Fibroblast of villous mesenchyme (primary cell): ENCODE measurements around the gene TENT4A. TPM values are rescaled to one million over a fixed set of nuclear protein-coding genes. Genes with fewer than 3 reads are reported as not detected.

ENCODE experiments used
- DNase-seq: peaks from one replicate; pipeline ENCODE4 v3.0.0-alpha.2; 2010; ENCODE audit warnings: low read depth
- H3K4me3 ChIP-seq: 2 replicates; pipeline ENCODE4 v1.5.1; 2011; ENCODE audit warnings: low read depth, mild to moderate bottlenecking, low read length
- total RNA-seq: library from RNA; depleted of rRNA; stranded (reverse); fragments of >200 nt; gene quantifications from 2 replicates; pipeline ENCODE4 v1.2.3, GENCODE V29; 2012
- TF ChIP-seq, protein P1 (sequence below): IDR thresholded peaks from 2 replicates; pipeline ENCODE4 v1.5.1; 2012; ENCODE audit warnings: low read depth, mild to moderate bottlenecking, low read length; ENCODE audit not compliant: insufficient read depth

TENT4A gene
- total RNA-seq, 1 donor = 23.3 TPM

DNA sequence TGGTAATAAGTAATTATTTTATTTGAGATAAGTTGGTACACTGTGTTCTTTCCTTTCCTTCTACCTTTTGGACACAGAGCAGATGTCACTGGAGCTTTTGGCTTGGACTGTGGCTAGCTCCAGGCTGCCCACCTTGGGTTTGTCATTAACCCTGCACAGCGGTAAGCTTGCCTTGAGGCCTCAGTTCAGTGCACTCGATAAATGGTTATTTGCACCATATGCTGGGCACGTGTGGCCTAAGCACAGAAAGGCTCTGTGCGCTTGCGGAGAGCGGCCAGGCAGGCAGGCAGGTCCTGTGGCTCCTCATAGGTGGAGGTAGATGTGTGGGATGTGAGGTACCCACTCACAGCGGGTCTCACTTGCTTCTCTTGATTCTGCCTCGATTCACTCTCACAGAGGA is 30.0 kb upstream of the TENT4A start:
- TF ChIP-seq, protein P1, sequence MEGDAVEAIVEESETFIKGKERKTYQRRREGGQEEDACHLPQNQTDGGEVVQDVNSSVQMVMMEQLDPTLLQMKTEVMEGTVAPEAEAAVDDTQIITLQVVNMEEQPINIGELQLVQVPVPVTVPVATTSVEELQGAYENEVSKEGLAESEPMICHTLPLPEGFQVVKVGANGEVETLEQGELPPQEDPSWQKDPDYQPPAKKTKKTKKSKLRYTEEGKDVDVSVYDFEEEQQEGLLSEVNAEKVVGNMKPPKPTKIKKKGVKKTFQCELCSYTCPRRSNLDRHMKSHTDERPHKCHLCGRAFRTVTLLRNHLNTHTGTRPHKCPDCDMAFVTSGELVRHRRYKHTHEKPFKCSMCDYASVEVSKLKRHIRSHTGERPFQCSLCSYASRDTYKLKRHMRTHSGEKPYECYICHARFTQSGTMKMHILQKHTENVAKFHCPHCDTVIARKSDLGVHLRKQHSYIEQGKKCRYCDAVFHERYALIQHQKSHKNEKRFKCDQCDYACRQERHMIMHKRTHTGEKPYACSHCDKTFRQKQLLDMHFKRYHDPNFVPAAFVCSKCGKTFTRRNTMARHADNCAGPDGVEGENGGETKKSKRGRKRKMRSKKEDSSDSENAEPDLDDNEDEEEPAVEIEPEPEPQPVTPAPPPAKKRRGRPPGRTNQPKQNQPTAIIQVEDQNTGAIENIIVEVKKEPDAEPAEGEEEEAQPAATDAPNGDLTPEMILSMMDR = no peak
- DNase-seq = no peak
- no peak overlapping the region for H3K4me3 ChIP-seq

DNA sequence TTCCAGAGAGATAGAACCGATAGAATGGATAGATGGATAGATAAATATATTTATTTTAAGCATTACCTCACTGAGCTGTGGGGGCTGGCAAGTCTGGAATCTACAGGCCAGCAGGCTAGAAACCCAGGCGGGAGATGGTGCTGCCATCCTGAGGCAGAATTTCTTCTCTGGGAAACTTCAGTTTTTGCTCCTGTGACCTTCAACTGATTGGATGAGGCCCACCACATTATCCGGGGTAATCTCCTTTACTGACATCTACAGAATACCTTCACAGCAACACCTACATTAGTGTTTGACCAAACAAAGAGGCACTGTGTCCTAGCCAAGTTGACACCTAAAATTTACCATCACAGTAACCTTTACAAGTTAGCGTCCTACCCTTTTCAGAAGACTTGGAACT is 29.2 kb upstream of the TENT4A start:
- TF ChIP-seq, protein P1 = no peak
- DNase-seq = no peak

DNA sequence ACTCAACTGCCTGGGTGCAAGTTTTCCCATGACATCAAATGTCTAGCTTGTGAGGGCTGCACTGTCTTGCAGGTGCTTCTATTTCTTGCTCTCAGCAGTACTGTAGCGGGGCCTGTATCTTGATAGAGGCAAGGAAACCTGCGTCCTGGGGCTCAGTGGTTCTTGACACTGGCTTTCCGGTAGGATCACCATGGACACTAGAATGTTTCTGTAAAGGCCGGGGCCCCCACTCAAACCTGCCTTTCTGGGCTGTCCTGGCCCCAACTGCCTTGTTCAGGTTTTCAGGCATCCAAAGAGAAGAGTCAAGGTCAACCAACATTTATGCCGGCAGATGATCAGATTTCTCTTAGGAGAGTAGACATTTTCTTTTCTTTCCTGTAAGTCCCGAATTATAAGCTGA is 26.7 kb upstream of the TENT4A start:
- no peak for DNase-seq
- TF ChIP-seq, protein P1 = no peak
- no peak overlapping the region for H3K4me3 ChIP-seq

More for the DNA sequence above, 29.2 kb upstream of the TENT4A start:
- H3K4me3 ChIP-seq = no peak overlapping the region

GRCh38 chr5:6686915-6687409 is 26.3 kb upstream of the TENT4A start:
- DNase-seq = peak; percentile 62
- H3K4me3 ChIP-seq = peak overlapping the region; percentile 50
- TF ChIP-seq, protein P1 = no peak

- H3K4me3 ChIP-seq = no peak overlapping the region
- no peak for DNase-seq
- TF ChIP-seq, protein P1 = no peak
These were observed 25.7 kb upstream of the TENT4A start for GRCh38 chr5:6687505-6687904.

DNA sequence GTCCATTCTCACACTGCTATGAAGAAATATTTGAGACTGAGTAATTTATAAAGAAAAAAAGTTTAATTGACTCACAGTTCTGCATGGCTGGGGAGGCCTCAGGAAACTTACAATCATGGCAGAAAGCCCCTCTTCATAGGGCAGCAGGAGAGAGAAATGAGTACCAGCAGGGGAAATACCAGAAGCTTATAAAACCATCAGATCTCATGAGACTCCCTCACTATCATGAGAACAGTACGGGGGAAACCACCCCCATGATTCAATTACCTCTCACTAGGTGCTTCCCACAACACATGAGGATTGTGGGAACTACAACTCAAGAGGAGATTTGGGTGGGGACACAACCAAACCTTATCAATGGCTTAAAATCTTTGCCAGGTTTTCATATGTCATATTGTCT is 20.3 kb upstream of the TENT4A start:
- no peak for DNase-seq
- no peak overlapping the region for H3K4me3 ChIP-seq
- TF ChIP-seq, protein P1 = no peak

DNA sequence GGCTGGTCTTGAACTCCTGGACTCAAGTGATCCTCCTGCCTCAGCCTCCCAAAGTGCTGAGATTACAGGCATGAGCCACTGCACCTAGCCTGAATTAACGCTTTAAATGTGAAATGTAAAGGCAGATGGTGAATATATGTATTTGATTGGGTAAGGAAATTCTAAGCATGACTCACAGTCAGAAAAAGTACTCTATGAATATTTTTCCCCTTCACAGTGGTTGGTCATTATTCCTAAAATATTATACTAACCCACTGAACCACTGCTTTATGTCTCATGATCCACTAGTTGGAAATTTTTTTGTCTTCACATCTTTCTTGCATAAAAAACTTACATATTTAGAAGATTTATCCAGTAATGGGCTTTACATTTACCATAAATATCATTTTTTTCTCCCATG is 14.5 kb upstream of the TENT4A start:
- TF ChIP-seq, protein P1 = no peak
- DNase-seq = no peak
- H3K4me3 ChIP-seq = no peak overlapping the region
